Stimulated activated CD8-positive, alpha-beta memory T cell treated with anti-CD3 and anti-CD28 coated beads, Interleukin-2, amount 100 ng/mL, for 48 hours (primary cell): ENCODE data around the gene POMT2.
"Not testable (repeated sequence)": the region's sequence is repeated elsewhere in the genome, so short reads cannot be mapped to it uniquely, and the experiment has no call there.

ENCODE experiments used
- DNase-seq, 2 donors: peaks; one replicate each; pipeline ENCODE4 v3.0.0-alpha.2; 2020; ENCODE audit warnings: low read depth in 2 of 2

POMT2 gene

DNA sequence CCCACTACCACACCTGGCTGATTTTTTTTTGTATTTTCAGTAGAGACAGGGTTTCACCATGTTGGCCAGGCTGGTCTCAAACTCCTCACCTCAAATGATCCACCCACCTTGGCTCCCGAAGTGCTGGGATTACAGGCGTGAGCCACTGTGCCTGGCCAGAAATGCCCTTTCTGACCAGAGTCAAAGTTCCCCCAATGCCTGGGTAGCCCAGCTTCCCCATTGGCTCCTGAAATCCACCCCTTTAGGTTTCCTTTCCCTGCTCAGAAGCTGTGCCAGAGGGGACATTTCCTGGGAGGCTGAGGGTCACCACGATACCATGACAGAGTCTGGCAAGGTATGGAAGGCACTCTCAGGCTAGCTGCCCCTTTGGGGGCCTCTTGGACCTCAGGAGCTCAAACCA is 3.6 kb upstream of the POMT2 start:
- no peak for DNase-seq

DNA sequence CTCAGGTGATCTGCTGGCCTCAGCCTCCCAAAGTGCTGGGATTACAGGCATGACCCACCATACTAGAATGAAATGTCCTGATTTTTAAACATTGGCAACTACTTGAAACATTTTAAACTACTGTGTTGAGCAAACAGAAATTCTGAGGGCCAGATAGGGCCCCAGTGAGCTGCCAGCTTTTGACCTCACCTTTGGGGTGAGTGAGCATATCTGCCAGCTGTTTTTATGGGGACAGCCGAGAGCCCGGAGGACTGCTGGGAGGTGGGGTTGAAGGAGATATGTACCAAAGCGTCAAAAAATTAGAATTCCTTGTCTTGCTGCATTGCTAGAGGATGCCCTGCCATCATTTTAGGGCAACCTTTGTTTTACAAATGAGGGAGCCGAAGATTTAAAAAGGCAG is 2.9 kb upstream of the POMT2 start:
- DNase-seq, result no peak

- no peak for DNase-seq
Measured at GRCh38 chr14:77322951-77323350, 2.3 kb upstream of the POMT2 start.

GRCh38 chr14:77322250-77322902 is 1.7 kb upstream of the POMT2 start:
- no peak for DNase-seq

DNA sequence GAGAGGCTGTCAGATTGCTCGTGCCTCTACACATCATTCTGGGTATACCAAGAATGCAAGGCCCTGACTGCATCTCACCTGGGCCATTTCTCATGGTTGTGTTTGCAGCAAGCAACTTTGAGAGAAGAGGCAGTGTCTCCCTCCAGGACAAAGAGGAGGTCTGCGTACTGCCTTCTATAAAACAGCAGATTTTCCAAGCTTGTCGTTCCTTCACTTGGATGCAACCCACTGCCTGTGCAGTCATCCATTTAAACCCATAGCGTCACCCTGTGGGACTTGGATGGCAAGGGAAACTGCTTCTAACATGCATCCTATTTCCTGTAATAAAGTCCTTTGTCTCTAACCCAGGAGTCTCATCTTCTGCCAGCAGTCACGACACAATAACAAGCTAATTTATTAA is 1.3 kb downstream of the POMT2 start:
- no peak for DNase-seq

- not testable (repeated sequence) for DNase-seq
Measured at GRCh38 chr14:77318756-77319155, 1.9 kb downstream of the POMT2 start.

- no peak for DNase-seq
Measured at GRCh38 chr14:77318006-77318553, 2.6 kb downstream of the POMT2 start.

DNA sequence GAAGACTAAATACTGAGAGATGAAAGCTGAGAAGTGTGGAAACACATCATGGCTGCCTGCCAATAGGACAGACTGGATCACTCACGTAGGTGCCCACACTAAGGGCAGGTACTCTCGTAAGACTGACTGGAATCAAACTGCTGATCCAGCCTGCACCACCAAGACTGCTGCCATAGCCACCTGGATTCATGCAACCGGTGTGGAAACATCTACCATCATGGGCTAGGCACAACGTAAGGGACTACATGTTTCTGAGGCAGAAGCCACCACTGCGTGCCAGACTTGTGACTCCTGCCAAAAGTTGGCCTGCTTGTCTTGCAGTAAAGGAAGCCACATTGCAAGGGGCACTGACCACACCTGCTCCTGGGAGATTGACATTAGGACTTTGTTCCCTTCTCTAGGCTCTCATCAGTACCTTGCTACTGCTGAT is 3.8 kb downstream of the POMT2 start:
- no peak for DNase-seq

- no peak for DNase-seq
Measured at GRCh38 chr14:77316195-77316505, 4.5 kb downstream of the POMT2 start.

DNA sequence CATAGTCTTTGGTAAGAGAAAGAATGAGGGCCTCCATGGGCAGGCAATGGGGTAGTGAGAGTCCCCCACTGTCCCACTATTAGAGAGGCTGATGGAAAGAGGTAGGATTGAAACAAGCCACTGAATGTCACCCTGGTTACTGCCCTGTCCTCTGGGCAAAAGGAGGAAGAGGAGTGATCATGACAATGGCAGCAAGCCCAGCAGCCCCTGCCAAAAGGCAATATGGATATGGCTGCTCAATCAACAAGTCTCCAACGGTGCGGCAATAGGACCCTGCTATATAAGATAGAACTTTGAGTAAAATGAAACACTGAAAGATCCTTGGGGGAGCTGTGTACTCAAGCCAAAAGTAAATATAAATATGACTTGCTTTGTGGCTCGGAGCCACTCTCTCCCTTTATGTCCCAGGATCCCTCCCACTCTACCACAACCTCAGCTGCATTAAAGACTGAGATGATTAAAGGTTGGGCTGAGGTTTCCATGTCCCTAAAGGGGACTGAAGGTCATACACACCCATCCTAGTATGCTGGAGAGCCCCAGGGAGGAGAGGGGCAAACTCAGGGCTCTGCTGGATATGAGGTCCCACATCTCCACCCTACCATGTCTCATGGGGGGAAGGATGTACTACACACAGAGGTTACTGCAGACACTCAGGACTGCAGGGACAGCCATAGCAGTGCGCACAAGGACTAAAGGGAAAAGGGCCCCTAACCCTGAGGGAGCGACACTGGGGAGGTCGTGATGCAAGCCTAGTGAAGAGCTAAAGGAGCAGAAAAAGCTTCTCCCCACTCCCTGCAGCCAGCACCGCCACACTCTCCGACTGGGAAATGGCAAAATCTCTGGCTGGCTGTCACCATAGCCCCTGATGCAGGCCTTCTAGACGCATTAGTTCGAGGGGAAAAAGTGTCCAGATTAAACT is 5.9 kb downstream of the POMT2 start:
- no peak for DNase-seq

GRCh38 chr14:77314043-77314442 is 6.6 kb downstream of the POMT2 start:
- DNase-seq, result no peak

- no peak for DNase-seq
Measured at GRCh38 chr14:77313371-77313770, 7.3 kb downstream of the POMT2 start.

GRCh38 chr14:77311217-77311616 is 9.5 kb downstream of the POMT2 start:
- no peak for DNase-seq

DNA sequence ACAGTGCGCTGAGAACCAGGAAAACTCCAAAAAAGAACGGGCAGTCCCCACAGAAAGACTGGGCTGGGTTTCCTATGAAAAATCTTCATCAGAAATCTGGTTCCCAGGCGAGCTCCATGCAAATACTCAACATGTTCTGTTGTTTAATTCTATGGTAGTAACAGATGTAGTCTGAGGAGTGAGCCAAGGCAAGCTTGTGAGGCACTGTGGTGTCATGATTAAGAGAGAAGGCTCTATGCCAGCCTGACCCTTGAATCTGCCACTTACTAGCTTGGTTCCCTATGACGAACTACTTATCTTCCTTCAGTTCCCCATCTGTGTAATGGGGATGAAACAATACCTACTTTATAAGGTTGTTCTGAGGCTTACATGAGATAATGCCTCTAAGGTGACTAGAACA is 10.7 kb downstream of the POMT2 start:
- no peak for DNase-seq

GRCh38 chr14:77309131-77309530 is 11.6 kb downstream of the POMT2 start:
- no peak for DNase-seq

- no peak for DNase-seq
Measured at GRCh38 chr14:77306851-77307496, 13.7 kb downstream of the POMT2 start.

DNA sequence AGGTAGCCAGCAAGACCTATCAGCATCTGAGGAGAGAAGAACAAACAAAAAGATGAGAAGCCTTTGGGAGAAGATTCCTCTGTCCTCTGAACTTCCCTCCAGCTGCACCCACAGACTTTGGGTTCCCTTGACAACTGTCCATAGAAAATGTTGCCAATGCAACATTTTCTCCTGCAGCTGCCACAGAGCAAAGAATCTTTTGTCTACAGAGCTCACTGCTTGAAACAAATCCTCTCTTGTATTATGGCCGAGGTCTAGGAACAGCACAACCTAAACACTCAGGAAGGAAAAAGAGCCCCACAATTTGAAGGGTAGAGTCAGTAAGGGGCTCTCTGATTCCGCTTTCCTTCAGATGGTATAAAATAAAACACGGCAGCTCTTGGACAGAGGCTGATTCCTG is 14.3 kb downstream of the POMT2 start:
- DNase-seq, result no peak

DNA sequence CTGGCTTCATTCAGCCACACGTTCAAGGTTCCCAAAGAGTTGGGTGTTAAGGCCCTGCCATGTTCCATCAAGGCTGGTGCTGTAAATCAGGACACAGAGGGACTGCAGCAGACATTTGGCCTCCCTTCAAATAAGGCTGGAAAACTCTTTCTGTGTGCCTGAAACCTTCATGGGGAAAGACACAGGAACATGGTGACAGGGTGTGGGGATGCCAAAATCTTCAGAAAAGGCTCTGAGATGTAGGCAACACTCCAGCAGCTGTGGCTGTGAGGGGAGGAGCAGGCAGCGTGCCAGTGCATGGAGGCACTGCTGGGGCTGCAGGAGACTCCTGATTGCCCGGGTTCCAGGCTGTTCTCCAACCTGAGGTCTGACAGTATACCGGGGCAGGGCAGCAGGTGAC is 15.0 kb downstream of the POMT2 start:
- DNase-seq, result no peak

DNA sequence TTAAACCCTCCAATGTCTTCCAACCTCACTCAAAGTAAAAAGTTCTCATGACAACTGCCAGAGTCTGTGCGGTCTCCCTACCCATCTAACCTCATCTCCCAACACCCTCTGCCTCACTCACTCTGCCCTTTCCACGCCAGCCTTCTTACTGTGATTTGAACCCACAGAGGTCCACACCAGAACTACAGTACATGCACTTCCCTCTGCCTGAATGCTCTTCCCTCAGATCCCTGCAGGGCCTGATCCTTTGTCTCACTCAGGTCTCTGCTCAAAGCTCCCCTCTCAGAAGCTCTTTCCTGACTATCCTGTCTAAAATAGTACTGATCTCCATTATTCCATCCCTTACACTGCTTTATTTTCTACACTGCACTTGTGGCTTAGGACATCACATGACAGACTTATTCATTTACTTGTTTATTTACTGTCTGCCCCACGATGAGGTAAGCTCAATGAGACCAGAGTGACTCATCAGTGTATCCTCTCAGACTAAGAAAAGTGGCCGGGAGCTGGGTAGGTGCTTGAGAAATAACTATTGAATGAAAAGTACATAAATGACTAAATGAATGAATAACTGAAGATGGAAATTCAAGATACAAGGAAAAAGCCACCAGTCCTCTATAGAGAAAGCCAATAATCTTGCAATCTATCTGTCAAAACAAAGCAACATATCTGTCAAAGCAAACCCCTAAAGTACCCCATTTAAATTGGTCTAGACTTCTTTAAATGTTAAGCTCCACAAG is 17.1 kb downstream of the POMT2 start:
- DNase-seq, result peak in 1 of 2 donors; percentile 31

DNA sequence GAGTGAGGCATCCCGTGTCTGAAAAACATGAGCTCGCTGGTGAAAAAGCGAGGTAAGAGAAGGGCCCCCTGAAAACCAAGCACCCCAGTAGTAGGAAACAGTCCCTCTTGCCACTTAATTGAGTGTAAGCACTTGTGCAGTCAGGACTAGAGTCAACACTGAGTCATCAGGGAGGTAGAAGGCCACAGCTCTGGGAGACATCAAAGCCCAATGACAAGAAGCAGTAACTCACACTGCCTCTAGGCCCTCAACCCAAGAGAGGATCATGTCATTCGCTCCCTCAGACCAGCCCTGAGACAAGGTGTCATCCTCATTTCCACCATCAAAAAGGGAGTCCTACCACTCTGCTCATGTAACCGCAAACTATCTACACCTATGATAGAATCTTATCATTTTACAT is 17.8 kb downstream of the POMT2 start:
- peak; percentile 23 to 30 for DNase-seq

GRCh38 chr14:77301103-77301502 is 19.6 kb downstream of the POMT2 start:
- DNase-seq, result peak; percentile 30 to 54

DNA sequence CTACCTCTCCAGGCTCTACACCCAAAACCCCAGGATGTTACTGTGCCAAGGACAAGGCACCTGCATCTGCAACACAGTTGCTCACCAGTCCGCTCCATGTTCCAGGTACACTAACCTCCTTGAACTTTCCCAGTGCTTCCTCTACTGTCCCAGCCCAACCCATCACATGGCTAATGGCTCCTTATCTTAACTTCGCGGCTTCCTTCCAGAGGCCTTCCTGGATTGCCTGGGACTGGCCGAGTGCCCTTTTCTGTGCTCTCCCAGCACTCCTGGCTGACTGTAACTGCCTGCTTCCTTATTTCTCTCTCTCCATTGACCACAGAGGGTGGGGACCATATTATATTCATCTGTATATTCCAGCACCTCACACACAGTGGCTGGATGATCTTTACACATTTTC is 20.9 kb downstream of the POMT2 start:
- no peak for DNase-seq
